Upper lobe of right lung (tissue), 1 donor: Measurements from ENCODE around the gene TRIM8. TPM values are rescaled to one million over a fixed set of nuclear protein-coding genes. Genes with fewer than 3 reads are reported as not detected.

Experiments
- ATAC-seq: fragments of 200-7000 bp; cut with Tn5 transposase; one replicate; pipeline ENCODE4 v1.9.1; 2020; ENCODE audit warnings: mild to moderate bottlenecking, moderate library complexity
- DNase-seq: peaks from one replicate; pipeline ENCODE4 v3.0.0-alpha.2; 2020
- H3K27ac ChIP-seq: fragments of 200-600 bp; one replicate; pipeline ENCODE4 v1.8.0; 2022
- H3K27me3 ChIP-seq: fragments of 200-600 bp; one replicate; pipeline ENCODE4 v1.8.0; 2022; ENCODE audit warnings: mild to moderate bottlenecking
- H3K36me3 ChIP-seq: fragments of 200-600 bp; one replicate; pipeline ENCODE4 v1.8.0; 2022
- H3K4me1 ChIP-seq: fragments of 200-600 bp; one replicate; pipeline ENCODE4 v1.8.0; 2022
- H3K4me3 ChIP-seq: fragments of 200-600 bp; one replicate; pipeline ENCODE4 v1.8.0; 2022; ENCODE audit warnings: mild to moderate bottlenecking
- H3K9me3 ChIP-seq: fragments of 200-600 bp; one replicate; pipeline ENCODE4 v1.8.0; 2022
- intact Hi-C: fragments of 100-400 bp; cut with DNase I; formaldehyde crosslinking; loops from one replicate; pipeline ENCODE4 v1.11.0; 2022
- total RNA-seq: library from RNA; stranded (reverse); fragmentation: NEBNext Ultra II Directional; extraction: Animal tissue kit (Norgen Biotek cat#: 25700); gene quantifications from one replicate; pipeline ENCODE4 v1.2.1, GENCODE V29; 2021
- TF ChIP-seq, protein P1 (sequence below): fragments of 200-600 bp; IDR thresholded peaks from one replicate; pipeline ENCODE4 v1.8.0; 2022; ENCODE audit warnings: antibody characterized with exemption
- donor health status: DM: no; HTN: yes; CAD: no; lungs with severe emphysema.

Gene TRIM8
- total RNA-seq, 1 donor from 2014 or later, result 146 TPM

DNA sequence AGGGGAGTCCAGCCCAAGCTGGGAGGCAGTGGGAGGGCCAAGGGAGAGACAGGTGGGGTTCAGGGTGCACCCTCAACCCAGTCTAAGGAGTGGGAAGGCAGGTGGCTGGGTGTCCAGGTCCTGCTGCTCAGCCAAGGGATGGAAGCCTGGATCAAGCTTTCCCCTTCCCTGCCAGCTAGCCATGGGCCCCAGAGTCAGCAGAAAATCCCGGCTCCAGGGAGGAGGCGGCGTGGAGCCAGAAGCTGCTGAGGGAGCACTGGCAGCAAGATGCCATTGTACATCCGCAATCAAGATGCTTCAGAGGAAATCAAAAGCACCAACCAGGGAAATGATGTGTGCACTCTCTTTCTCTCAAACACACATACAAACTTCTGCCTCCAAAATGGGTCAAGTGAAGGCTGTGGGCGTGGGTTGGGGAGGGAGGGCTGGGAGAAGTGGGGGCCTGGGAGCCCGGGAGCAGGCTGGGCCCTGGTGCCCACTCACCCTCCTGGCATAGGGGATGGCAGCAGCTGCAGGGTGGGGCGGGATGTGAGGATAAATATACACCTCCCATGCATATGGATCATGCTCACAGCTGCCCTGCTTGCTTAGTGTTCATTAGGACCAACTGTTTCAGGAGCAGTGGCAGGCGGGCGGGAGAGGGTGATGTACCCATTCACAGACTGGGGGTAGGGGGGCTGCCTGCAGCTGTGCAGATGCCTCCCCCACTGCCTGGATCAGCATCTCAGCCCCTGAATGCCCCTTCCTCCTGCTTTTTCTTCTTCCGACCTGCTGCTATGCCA lies 24.2 kb downstream of the TRIM8 start:
- TF ChIP-seq, protein P1, sequence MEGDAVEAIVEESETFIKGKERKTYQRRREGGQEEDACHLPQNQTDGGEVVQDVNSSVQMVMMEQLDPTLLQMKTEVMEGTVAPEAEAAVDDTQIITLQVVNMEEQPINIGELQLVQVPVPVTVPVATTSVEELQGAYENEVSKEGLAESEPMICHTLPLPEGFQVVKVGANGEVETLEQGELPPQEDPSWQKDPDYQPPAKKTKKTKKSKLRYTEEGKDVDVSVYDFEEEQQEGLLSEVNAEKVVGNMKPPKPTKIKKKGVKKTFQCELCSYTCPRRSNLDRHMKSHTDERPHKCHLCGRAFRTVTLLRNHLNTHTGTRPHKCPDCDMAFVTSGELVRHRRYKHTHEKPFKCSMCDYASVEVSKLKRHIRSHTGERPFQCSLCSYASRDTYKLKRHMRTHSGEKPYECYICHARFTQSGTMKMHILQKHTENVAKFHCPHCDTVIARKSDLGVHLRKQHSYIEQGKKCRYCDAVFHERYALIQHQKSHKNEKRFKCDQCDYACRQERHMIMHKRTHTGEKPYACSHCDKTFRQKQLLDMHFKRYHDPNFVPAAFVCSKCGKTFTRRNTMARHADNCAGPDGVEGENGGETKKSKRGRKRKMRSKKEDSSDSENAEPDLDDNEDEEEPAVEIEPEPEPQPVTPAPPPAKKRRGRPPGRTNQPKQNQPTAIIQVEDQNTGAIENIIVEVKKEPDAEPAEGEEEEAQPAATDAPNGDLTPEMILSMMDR, result no peak

DNA sequence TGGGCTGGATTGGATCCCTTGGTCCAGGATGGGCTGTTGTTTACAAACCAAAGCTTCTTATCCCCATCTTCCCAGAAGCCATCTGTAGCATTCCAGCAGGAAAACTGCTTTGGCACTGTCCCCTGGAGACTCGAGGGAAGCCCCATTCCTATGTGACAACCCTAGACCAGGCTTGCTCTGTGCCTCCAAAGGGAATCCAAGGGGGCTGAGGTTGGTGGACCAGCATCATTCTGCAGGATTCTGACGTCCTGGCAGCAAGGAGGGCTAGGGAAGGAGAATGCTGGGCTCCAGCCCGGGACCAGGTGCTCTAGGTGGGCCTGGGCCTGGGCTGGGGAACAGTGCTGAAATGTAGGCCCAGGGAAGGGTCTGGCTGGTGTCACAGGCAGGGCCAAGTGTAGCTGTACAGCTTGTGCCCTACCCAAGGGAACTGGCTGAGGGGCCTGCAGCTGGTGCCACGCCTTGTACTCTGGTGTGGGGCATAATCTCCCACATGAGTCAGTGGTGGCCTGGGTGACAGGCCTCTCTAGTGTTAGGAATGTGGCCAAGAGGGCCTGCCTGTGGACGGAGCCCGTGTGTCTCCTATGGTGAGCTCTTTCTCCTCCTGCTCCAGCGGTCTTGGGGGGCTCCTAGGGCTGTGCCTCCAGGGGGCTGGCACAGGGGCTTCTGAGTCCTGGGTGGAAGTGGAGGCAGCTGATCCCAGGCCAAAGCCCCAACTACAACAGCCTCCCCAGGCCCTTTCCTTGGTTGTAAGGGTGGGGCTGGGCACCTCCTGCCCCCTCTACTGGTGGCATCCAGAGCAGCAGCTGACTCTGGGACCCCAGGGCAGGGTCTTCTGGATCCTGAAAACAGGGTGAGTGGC lies 25.2 kb downstream of the TRIM8 start:
- H3K27ac ChIP-seq, result peak overlapping the region; percentile 78
- peaks cover 36% of the 10 kb centered on the region for H3K4me1 ChIP-seq
- peak; percentile 86 for DNase-seq

More for the DNA sequence above, 24.2 kb downstream of the TRIM8 start:
- H3K27ac ChIP-seq, result peak overlapping the region; percentile 78
- H3K4me3 ChIP-seq, result no peak overlapping the region
- ATAC-seq (no peak), DNase-seq (peak; percentile 56)
- no peaks in the 10 kb centered on the region for H3K9me3 ChIP-seq
- H3K27me3 ChIP-seq, result no peaks in the 10 kb centered on the region
- peaks cover 28% of the 10 kb centered on the region for H3K4me1 ChIP-seq
- intact Hi-C loops, result no loop called here
- no peaks in the 10 kb centered on the region for H3K36me3 ChIP-seq

DNA sequence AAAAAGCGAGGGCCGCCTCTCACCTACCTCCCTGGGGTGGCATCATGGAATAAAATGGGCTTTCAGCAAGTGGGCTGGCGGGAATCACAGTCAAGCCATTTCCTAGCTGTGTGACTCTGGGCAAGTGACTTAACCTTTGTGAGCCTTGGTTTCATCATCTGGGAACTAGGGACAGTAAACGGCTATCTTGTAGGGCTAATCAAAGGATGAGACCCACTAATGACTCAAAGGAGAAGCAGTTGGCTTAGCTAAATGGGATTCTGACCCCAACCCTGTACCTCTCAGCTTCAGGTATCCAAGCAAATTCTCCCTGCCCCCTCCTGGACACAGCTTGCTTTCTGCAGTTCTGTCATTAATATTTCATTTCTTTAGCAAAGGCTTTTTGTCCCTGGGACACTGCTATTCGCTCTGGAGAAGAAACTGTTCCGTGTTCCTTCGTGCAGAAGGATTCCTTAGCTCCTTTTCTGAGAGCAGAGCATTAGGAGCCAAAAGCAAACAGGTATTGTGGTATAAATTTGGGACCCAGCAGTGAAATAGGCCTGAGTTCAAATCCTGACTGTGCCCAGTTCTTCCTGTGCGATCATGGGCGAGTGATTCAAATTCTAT lies 25.9 kb downstream of the TRIM8 start:
- peak overlapping the region; percentile 78 for H3K27ac ChIP-seq
- DNase-seq, result no peak
- no peaks in the 10 kb centered on the region for H3K27me3 ChIP-seq
- TF ChIP-seq, protein P1, result peak; percentile 0
- H3K36me3 ChIP-seq, result no peaks in the 10 kb centered on the region
- H3K4me3 ChIP-seq, result no peak overlapping the region
- no peak for ATAC-seq
- no peaks in the 10 kb centered on the region for H3K9me3 ChIP-seq
- intact Hi-C loops, result no loop called here
- H3K4me1 ChIP-seq, result peaks cover 44% of the 10 kb centered on the region

More for the DNA sequence above, 25.2 kb downstream of the TRIM8 start:
- intact Hi-C loops, result no loop called here
- TF ChIP-seq, protein P1, result peak; percentile 51
- no peak overlapping the region for H3K4me3 ChIP-seq
- H3K9me3 ChIP-seq, result no peaks in the 10 kb centered on the region
- no peaks in the 10 kb centered on the region for H3K36me3 ChIP-seq
- peak; percentile 89 for ATAC-seq
- no peaks in the 10 kb centered on the region for H3K27me3 ChIP-seq

DNA sequence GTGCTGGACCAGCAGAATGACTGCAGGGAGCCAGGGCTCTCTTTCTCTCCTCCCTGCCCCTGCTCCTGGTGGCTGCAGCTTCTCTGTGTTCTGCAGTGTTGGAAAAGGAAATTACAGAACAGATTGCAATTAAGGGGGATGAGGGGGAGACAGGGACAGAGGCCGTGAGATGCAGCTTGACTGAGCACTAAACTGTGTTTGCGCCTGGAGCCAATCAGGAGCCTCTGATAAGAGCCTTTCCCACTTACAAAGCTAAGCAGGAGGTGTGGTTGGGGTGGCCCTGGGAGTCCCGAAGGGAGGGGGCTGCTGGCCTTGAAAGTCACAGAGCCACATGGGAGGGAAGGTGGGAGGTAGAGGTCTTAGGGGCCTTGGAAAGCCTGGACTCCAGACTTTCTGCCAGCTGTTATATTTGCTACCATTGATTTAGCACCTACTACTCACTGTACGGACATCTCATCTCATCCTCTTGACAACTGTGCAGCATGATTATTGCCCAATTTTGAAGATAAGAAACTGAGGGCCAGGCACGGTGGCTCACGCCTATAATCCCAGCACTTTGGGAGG lies 26.7 kb downstream of the TRIM8 start:
- intact Hi-C loops, result no loop called here
- H3K36me3 ChIP-seq, result no peaks in the 10 kb centered on the region
- no peak overlapping the region for H3K4me3 ChIP-seq
- TF ChIP-seq, protein P1, result no peak
- no peaks in the 10 kb centered on the region for H3K27me3 ChIP-seq
- ATAC-seq (no peak), DNase-seq (no peak)
- peaks cover 51% of the 10 kb centered on the region for H3K4me1 ChIP-seq
- H3K27ac ChIP-seq, result no peak overlapping the region
- H3K9me3 ChIP-seq, result no peaks in the 10 kb centered on the region

DNA sequence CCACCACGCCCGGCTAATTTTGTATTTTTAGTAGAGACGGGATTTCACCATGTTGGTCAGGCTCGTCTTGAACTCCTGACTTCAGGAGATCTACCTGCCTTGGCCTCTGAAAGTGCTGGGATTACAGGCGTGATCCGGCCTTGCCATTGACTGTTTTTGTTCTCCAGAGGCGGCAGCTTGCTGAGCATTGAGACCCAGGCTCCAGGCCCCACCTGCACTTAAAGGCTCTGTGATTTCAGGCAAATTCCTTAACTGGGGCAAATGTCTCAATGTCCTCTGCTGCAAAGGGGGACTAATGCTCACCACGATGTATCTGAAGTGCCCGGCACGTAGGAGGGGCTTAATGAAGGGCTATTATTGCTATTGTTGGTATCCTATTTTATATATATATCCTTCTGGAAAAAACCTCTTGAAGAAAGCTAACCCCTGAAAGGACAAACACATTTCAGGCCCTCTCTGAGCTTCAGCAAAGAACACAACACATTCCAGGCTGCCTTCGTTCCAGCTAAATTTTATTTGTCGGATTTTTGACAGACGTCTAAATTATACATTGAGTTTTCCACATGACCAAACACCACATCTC lies 29.0 kb downstream of the TRIM8 start:
- Histone ChIP-seq H3K27me3 (no peaks in the 10 kb centered on the region), H3K36me3 (no peaks in the 10 kb centered on the region), H3K9me3 (no peaks in the 10 kb centered on the region), H3K4me1 (peaks cover 75% of the 10 kb centered on the region), H3K4me3 (peak overlapping the region; percentile 34), H3K27ac (peak overlapping the region; percentile 89)
- no peak for ATAC-seq
- TF ChIP-seq, protein P1, result no peak
- intact Hi-C loops, result no loop called here
- DNase-seq, result no peak
